ENCODE measurements around the gene ZSWIM8. TPM values are rescaled to one million over a fixed set of nuclear protein-coding genes. Genes with fewer than 3 reads are reported as not detected.

ZSWIM8 gene
- total and polyA plus RNA-seq, 2 of the 8 experiments (the other 6 are each of a cell fraction or from before 2014, with no cell fraction given): 44.7 to 99.7 TPM

DNA sequence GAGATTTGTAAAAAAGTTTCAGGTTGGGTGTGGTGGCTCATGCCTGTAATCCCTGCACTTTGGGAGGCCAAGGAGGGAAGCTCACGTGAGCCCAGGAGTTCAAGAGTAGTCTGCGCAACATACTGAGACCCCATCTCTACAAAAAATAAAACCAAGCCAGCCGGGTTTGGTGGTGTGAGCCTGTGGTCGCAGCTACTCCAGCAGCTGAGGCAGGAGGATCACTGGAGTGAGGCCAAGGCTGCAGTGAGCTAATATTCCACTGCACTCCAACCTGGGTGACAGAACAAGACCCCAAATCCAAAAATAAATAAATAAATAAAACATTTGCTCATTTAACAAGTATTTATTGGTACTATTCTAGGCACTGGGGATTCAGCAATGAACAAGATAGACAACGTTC is 5.1 kb upstream of the ZSWIM8 start:
- DNase-seq (ENCODE audit: low read depth in 1 of 2, low spot score in 2 of 2) (no peak), FAIRE-seq (no peak)
- no peak overlapping the region for H2BK15ac ChIP-seq (ENCODE audit: low read length)
- no peak overlapping the region for H2BK12ac ChIP-seq (ENCODE audit: low read depth, low read length)
- no peak overlapping the region for H3K18ac ChIP-seq (ENCODE audit: extremely low read depth, low read length)
- no peak overlapping the region for H2BK20ac ChIP-seq (ENCODE audit: low read length)
- no peak overlapping the region for H4K91ac ChIP-seq (replicated peaks; ENCODE audit: insufficient read length, low read length)
- no peak overlapping the region for H3K4ac ChIP-seq (replicated peaks; ENCODE audit: insufficient read length, low read depth, low read length)
- H2AFZ ChIP-seq (ENCODE audit: low read length): no peak overlapping the region
- CTCF ChIA-PET (ENCODE audit: partially characterized antibody): interaction anchor here (1.6 kb wide), 1 partner anchor 88 kb away, joined by 3 read pairs; no protein-coding TSS in a partner anchor
- no peak overlapping the region for H2BK120ac ChIP-seq (replicated peaks; ENCODE audit: low read depth, low read length)
- H4K20me1 ChIP-seq (replicated peaks in 1 of 2; ENCODE audit: control insufficient read depth in 1 of 2, insufficient read depth in 2 of 2, low read length in 2 of 2): peaks cover 2 to 4% of the 10 kb centered on the region in 2 experiments
- H3K79me1 ChIP-seq (ENCODE audit: low read depth, low read length): peaks cover 2% of the 10 kb centered on the region; the same call in 1 of the 2 replicates
- H3K56ac ChIP-seq (replicated peaks; ENCODE audit: insufficient read length, low read depth, low read length): no peak overlapping the region
- H3K9ac ChIP-seq (replicated peaks in 1 of 4; ENCODE audit: extremely low read depth in 1 of 4, low read depth in 3 of 4, low read length in 3 of 4): no peak overlapping the region
- H3K36me3 ChIP-seq (ENCODE audit: control insufficient read depth in 2 of 4, insufficient read depth in 4 of 4, low read length in 3 of 4): peaks cover 0 to 38% (median 10%) of the 10 kb centered on the region in 4 experiments; a peak in 6 of 8 replicates
- H3K27ac ChIP-seq (ENCODE audit: low read depth, low read length): no peak overlapping the region
- H3K23ac ChIP-seq (ENCODE audit: insufficient read length): no peak overlapping the region
- H3K4me1 ChIP-seq (replicated peaks in 1 of 4; ENCODE audit: control insufficient read depth in 3 of 4, insufficient read depth in 4 of 4, low read length in 3 of 4): peaks cover 0 to 3% (median 2%) of the 10 kb centered on the region in 4 experiments; a peak in 3 of 7 replicates
- H4K8ac ChIP-seq (ENCODE audit: extremely low read depth, insufficient read depth, low read length): no peak overlapping the region
- peak overlapping the region in 1 of 4 experiments; percentile 87; a peak in 2 of 8 replicates for H3K4me3 ChIP-seq (ENCODE audit: extremely low read depth in 1 of 4, insufficient read depth in 2 of 4, low read depth in 3 of 4, low read length in 4 of 4)
- H3K9me3 ChIP-seq (ENCODE audit: insufficient read depth in 2 of 2, low read depth in 1 of 2, low read length in 1 of 2): no peaks in the 10 kb centered on the region
- H2BK5ac ChIP-seq (ENCODE audit: low read depth, low read length): no peak overlapping the region
- no peak overlapping the region for H3K14ac ChIP-seq (ENCODE audit: insufficient read length)
- H3K27me3 ChIP-seq (replicated peaks in 1 of 4; ENCODE audit: control insufficient read depth in 3 of 4, extremely low read depth in 1 of 4, insufficient read depth in 3 of 4, low read length in 3 of 4): no peaks in the 10 kb centered on the region; a peak in 1 of 7 replicates
- H4K5ac ChIP-seq (ENCODE audit: insufficient read length, low read depth, low read length): no peak overlapping the region
- no peak overlapping the region for H2AK5ac ChIP-seq (ENCODE audit: low read depth, low read length)
- WGBS, 2 experiments (ENCODE audit: extremely low coverage in 1 of 2, insufficient coverage in 1 of 2, insufficient read length in 1 of 2, insufficient replicate concordance in 2 of 2, low coverage in 1 of 2, low lambda C conversion rate in 2 of 2, missing lambda C conversion rate in 1 of 2): 95% methylated on average over 5 of the region's 5 CpGs; no CpG with 5 or more reads in 1 of the 2 experiments
- POLR2A ChIA-PET (ENCODE audit: partially characterized antibody): interaction anchor here (0.6 to 2.1 kb wide), 7 partner anchors 13 to 36 kb away, joined by 3 to 9 read pairs (median 4); no protein-coding TSS in a partner anchor
- no peaks in the 10 kb centered on the region; the same call in 1 of the 2 replicates for H3K23me2 ChIP-seq (ENCODE audit: low read depth, low read length)
- peak overlapping the region; percentile 70 to 98; a peak in 3 of 4 replicates for H3K4me2 ChIP-seq (ENCODE audit: insufficient read depth in 1 of 2, low read depth in 2 of 2, low read length in 2 of 2)
- H3K79me2 ChIP-seq (ENCODE audit: control insufficient read depth in 1 of 2, insufficient read depth in 2 of 2, low read length in 2 of 2): peaks cover 6 to 40% of the 10 kb centered on the region in 2 experiments; a peak in 3 of 4 replicates
- TF ChIP-seq FOSL1 (IDR thresholded peaks at IDR 0.05; ENCODE audit: insufficient read depth, low read depth, low read length): no peak
- TF ChIP-seq KDM5A (IDR thresholded peaks at IDR 0.05; ENCODE audit: low read length): no peak
- TF ChIP-seq CTBP2 (IDR thresholded peaks at IDR 0.05; ENCODE audit: borderline replicate concordance, insufficient read depth, insufficient read length, low read length): no peak
- no peak for TF ChIP-seq CBX5 (IDR thresholded peaks at IDR 0.05; ENCODE audit: low read depth, low read length)
- no peak for TF ChIP-seq BACH1 (IDR thresholded peaks at IDR 0.05; ENCODE audit: low read length)
- TF ChIP-seq KDM1A (IDR thresholded peaks at IDR 0.05; ENCODE audit: borderline replicate concordance, low read length): no peak
- TF ChIP-seq BRCA1 (IDR thresholded peaks at IDR 0.05; ENCODE audit: low read depth, low read length): no peak
- TF ChIP-seq, protein P1, sequence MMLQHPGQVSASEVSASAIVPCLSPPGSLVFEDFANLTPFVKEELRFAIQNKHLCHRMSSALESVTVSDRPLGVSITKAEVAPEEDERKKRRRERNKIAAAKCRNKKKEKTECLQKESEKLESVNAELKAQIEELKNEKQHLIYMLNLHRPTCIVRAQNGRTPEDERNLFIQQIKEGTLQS (IDR thresholded peaks at IDR 0.05; ENCODE audit: insufficient read depth, low read depth, low read length): no peak
- TF ChIP-seq GABPA (IDR thresholded peaks at IDR 0.05; ENCODE audit: borderline replicate concordance, insufficient read depth, low read length): no peak
- TF ChIP-seq SP1 (IDR thresholded peaks at IDR 0.05; ENCODE audit: low read depth, low read length): no peak
- no peak for TF ChIP-seq EP300 (IDR thresholded peaks at IDR 0.05; ENCODE audit: borderline replicate concordance in 1 of 2, low read depth in 2 of 2, low read length in 2 of 2)
- TF ChIP-seq GTF2F1 (IDR thresholded peaks at IDR 0.05; ENCODE audit: borderline replicate concordance, low read depth, low read length): no peak
- no peak for TF ChIP-seq ZNF274 (IDR thresholded peaks at IDR 0.05; ENCODE audit: borderline replicate concordance, extremely low read depth, low read length)
